HEK293T (cell line): ENCODE results near the gene JMJD8.

Source experiments
- ELF4 ChIP-seq: fragments of 450-650 bp; IDR thresholded peaks from 2 replicates; pipeline ENCODE4 v1.6.1; 2017; ENCODE audit warnings: antibody characterized with exemption
- FOXK2 ChIP-seq: fragments of 450-650 bp; IDR thresholded peaks from 2 replicates; pipeline ENCODE4 v1.6.1; 2016; ENCODE audit warnings: mild to moderate bottlenecking
- FOXM1 ChIP-seq: fragments of 450-650 bp; IDR thresholded peaks from 2 replicates; pipeline ENCODE4 v1.6.1; 2017; ENCODE audit warnings: mild to moderate bottlenecking, borderline replicate concordance
- HDGF ChIP-seq: fragments of 450-650 bp; IDR thresholded peaks from 2 replicates; pipeline ENCODE4 v1.6.1; 2017; ENCODE audit warnings: antibody characterized with exemption, borderline replicate concordance
- LEF1 ChIP-seq: fragments of 450-650 bp; IDR thresholded peaks from 2 replicates; pipeline ENCODE4 v1.6.1; 2017; ENCODE audit warnings: mild to moderate bottlenecking, borderline replicate concordance
- SUZ12 ChIP-seq: fragments of 450-650 bp; IDR thresholded peaks from 2 replicates; pipeline ENCODE4 v1.6.1; 2016; ENCODE audit warnings: mild to moderate bottlenecking
- TARDBP ChIP-seq: fragments of 450-650 bp; IDR thresholded peaks from 2 replicates; pipeline ENCODE4 v1.6.1; 2016
- TF ChIP-seq, protein P1 (sequence below): fragments of 450-650 bp; IDR thresholded peaks from 2 replicates; pipeline ENCODE4 v1.6.1; 2016

DNA sequence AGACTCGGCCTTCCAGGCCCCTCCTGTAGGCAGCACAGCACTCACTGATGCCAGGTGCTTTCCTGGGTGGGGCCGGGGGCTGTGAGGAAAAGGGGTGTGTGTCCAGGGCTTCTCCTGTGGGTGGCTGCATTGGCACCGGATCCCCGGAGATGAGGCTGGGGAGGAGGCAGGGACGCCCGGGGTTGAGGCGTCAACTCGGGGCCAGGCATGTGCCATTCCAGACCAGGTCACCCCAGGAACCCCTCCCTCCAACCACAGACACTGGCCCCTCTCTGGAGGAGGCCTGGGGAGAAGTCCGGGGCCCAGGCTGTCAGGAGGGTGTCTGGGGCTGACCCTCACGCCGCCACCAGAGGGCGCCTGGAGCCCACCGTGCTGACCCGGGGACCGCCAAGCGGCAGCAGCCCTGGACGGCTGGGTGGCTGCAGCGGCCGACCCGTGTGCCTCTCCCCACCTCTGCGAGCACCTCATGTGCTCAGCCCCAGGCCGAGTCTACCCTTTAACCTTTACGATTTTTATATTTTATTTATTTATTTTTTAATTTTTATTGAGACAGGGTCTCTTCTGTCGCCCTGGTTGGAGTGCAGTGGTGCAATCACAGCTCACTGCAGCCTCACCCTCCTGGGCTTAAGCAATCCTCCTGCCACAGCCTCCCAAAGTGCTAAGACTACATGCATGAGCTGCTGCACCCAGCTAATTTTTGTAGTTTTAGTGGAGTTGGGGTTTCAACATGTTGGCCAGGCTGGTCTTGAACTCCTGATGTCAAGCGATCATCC lies 27.6 kb upstream of the JMJD8 start:
- TF ChIP-seq FOXK2, result no peak
- no peak for TF ChIP-seq ELF4
- no peak for TF ChIP-seq FOXM1
- no peak for TF ChIP-seq SUZ12
- TF ChIP-seq TARDBP, result no peak
- TF ChIP-seq, protein P1, sequence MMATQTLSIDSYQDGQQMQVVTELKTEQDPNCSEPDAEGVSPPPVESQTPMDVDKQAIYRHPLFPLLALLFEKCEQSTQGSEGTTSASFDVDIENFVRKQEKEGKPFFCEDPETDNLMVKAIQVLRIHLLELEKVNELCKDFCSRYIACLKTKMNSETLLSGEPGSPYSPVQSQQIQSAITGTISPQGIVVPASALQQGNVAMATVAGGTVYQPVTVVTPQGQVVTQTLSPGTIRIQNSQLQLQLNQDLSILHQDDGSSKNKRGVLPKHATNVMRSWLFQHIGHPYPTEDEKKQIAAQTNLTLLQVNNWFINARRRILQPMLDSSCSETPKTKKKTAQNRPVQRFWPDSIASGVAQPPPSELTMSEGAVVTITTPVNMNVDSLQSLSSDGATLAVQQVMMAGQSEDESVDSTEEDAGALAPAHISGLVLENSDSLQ, result no peak
- no peak for TF ChIP-seq LEF1
- TF ChIP-seq HDGF, result no peak
